ENCODE results near the gene UNC80.

UNC80 gene

DNA sequence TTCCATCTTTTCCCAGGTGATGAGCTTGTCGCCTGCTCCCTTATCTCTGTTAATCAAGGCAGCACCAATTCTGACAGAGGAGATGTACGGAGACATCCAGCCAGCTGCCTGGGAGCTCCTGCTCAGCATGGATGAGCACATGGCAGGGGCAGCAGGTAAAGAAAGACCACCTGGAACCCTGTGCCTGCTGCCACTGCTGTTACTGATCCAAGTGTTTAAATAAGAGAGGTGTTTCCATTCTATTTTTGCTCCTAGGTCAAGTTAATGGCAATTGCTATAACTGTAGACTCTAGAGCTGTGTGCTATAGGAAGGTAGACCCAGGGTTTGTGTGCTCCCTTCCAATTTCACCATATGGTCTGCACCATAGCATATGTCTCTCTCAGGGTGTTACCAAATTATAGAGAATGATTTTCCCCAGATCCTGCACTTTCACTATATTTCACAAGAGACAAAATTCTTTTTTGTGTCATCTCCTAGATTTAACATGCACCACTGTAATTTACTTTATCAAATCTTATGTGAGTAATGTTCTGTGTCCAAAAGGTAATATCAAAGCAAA, 142.2 kb downstream of the UNC80 start:
- no peak for DNase-seq

DNA sequence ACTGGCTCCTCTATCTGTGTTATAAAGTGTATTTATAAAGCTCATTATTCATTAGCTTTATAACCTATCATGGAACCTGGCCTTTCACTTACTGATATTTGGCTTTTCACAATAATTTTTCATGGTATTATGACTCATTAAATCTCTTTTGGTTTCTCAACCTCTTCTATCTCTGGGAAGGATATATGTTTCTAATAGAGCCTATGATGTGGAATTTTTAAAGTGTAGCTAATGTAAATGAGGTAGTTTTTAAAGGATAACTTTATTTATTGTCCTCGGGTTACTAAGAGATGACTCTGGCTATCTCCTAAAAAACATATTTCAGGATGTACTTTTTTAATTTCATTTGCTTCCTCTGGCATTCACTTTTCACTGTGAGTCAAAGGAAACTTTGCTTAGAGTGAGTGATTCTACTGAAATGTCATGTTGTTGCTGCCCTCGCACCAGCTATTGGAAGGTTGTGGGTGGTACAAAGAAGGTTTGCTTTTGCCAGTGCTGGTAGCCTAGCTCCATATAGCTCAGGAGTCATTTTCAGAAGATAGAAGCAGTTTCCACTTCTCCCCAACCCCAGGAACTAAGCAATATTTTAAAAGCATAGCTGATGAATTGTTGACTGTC, 145.6 kb downstream of the UNC80 start:
- DNase-seq: no peak

DNA sequence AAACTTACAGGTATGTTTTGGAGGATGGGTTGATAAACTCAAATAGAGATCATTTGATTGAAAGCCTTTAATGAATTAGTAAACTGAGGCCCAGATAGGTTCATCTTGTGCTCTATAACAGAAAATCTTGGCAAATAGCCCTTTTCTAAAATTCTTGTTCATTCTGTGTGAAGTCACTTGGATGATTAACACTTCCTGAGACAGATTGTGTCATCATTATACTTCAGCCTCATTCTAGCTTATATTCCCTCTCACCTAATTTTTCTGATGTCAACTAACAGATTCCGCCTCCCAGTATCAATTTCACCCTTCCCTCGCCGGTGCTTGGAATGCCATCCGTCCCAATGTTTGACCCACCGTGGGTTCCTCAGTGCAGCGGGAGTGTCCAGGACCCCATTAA, 146.6 kb downstream of the UNC80 start:
- DNase-seq: no peak

- no peak for DNase-seq
Measured at GRCh38 chr2:209922116-209922515, 150.5 kb downstream of the UNC80 start.

- no peak for DNase-seq
Measured at GRCh38 chr2:209929369-209929768, 157.7 kb downstream of the UNC80 start.

- no peak for DNase-seq
Measured at GRCh38 chr2:209933499-209934483, 162.2 kb downstream of the UNC80 start.

GRCh38 chr2:209936106-209936666, 164.6 kb downstream of the UNC80 start:
- DNase-seq: no peak

DNA sequence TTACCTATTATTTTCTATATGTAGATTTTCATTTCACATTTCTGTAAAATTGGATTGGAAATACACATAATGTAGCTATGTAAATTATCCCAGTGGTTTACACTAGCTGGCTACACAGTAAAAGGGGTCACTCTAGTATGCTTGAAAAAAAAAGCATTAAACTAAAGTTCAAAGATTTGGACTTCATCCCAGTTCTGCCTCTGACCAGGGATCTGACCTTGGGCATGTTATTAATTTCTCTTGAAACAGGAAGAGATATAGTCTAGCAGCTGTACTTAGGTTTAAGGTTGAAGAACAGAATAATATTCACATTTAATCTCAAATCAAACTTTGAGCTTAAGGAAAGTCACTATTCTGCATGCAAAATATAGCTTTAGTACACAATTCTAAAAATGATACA, 166.3 kb downstream of the UNC80 start:
- no peak for DNase-seq

- DNase-seq: no peak
Measured at GRCh38 chr2:209938906-209939305, 167.3 kb downstream of the UNC80 start.

- DNase-seq: no peak
Measured at GRCh38 chr2:209940936-209941335, 169.3 kb downstream of the UNC80 start.

- no peak for DNase-seq
Measured at GRCh38 chr2:209942426-209942825, 170.8 kb downstream of the UNC80 start.

GRCh38 chr2:209942936-209943605, 171.4 kb downstream of the UNC80 start:
- DNase-seq: no peak

DNA sequence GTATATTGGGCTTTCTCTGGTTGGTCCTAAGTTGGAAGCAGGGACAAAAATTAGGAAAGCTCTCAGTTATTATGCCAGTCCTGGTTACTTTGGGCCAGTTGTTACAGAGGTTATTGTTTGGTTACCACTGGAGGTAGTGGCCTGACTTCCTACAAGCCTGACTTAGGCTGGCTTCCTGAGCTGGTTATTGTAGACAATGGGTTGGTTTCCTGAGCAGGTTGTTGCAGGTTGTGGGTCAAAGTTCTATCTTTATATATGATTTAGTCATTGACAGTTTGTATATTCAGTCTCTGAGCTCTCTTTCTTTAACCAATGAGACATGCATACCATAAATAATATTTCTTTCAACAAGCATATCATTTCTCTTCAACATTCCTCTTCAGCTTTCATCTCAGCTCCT, 172.1 kb downstream of the UNC80 start:
- no peak for DNase-seq

GRCh38 chr2:209946539-209946938, 174.9 kb downstream of the UNC80 start:
- DNase-seq: no peak

GRCh38 chr2:209956271-209956670, 184.6 kb downstream of the UNC80 start:
- DNase-seq: no peak

DNA sequence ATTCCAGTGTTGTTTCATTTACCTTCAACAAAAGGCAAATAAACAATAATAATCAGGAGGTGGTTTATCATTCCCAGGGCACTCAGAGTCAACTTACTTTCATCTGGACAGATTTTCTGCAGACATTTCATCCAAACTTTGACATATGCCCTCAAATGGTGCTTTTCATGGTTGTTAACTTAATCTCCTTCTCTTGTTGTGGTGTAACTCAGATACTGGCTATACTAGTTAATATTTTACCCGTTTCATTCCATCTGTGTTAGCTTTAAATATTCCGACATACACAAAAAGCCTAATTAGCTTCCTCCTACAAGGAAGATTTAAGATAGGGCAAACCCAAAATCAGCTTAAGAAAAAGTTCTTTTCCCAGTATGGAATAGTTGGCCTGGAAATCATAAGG, 186.4 kb downstream of the UNC80 start:
- no peak for DNase-seq

DNA sequence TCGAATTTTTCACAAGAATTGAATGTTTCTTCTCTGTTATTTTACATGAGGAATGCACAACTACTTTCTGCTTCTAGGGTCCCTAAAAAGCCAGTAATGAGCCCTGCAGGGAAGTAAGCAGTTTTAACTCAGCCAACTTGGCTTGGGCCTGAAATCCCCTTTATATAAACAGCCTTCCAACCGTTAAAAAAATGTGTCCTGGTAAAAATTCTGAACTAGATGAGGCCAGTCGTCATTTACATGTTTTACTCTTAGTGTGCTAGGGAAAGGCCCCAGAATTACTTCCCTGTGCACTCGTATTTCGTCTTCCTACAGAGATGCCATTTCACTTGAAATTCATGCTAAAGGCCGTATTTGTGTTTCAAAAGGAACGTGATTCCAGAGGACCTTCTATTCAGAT, 188.4 kb downstream of the UNC80 start:
- no peak for DNase-seq

GRCh38 chr2:209960676-209961630, 189.3 kb downstream of the UNC80 start:
- DNase-seq: no peak

- DNase-seq: no peak
Measured at GRCh38 chr2:209965723-209966122, 194.1 kb downstream of the UNC80 start.

- no peak for DNase-seq
Measured at GRCh38 chr2:209969692-209970091, 198.1 kb downstream of the UNC80 start.

GRCh38 chr2:209970271-209970670, 198.6 kb downstream of the UNC80 start:
- no peak for DNase-seq

- DNase-seq: no peak
Measured at GRCh38 chr2:209970711-209971110, 199.1 kb downstream of the UNC80 start.

Measured in NCI-H1092 (cell line).